GM19193 (cell line): ENCODE results near the gene ERCC6L.

Experiments used
- POLR2A ChIP-seq: IDR thresholded peaks from 4 replicates; pipeline ENCODE4 v1.6.1; 2011; ENCODE audit not compliant: insufficient read depth, insufficient read length; ENCODE audit errors: extremely low read depth

The ERCC6L gene

DNA sequence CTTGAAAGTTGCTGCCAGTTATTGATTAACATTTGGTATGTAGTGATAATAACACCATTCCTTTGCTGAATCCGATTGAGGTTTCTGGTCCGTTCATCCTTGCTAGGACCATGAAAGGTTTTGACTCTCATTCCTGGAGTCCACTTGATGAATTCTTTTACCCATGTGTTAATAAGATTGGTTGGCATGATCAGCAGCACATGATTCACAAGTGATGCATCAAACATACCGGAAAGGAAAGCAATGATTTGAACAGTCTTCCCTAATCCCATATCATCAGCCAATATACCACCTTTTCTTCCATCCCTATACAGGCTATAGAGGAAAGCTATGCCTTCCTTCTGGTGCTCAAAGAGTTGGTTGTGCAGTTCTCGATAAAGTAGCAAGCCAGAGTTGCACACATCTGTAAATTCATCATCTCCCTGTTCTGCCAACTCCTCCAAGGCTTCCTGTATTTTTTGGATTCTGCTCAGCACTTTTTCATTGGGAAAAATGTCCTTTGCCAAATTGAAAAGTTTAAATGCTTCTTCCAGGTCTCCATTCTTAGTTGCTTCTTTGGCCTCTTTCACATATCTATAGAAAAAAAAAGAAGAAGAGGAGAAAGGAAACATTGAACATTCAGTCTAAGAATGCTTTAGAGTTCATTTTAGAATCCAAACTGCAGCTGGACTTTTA lies 30.6 kb downstream of the ERCC6L start:
- TF ChIP-seq POLR2A = no peak

DNA sequence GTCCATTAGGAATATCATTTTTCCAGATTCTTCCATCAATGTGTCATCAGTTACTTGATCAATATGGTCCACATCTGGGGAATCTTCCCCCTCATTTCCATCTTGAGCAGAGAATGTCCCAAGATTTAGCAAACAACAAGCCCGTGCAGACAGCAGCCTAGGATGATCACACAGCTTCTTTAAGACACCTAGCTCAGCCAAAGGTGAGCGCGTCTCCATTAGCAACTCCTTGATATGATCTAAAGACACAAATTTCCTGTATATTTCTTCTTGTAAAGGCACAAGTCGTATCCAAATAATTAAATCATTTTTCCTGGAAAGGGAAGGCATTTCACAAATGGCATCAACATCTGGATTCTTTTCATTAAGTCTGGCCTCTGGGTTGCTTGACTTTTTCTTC lies 31.5 kb downstream of the ERCC6L start:
- no peak for TF ChIP-seq POLR2A

DNA sequence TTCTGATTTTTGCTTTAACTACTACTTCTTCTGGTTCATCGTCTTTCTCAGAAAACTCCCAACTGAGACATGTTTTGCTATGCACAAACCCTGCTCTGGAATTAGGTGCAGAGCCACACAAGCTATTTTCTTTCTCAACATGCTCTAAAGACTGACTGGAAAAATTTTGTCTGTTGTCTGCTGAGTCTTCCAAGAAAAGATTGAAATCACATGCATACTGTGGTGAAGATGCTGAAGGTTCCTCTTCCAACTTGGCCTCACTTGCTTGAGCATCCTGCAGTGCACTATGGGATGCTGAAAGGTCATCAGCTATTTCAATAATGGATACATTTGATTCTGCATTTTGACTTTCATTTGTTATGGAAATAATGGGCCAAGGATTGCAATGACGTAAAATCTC lies 33.1 kb downstream of the ERCC6L start:
- no peak for TF ChIP-seq POLR2A

DNA sequence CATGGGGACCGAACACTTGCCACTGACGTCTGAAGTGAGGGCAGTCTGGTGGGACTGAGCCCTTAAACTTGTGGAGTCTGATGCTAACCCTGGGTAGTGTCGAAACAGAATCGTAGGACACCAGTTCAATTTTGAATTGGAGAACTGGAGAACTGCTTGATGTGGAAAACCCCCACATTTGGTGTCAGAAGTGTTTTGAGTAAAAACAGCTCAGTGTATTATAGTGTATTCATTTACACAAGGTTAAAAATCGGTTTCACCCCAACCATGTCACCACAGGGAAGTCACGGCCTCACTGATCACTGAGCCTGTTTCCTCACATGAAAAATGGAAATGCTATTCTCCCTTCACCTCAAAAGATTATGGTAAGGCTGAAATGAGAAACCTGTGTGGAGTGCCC lies 35.4 kb downstream of the ERCC6L start:
- TF ChIP-seq POLR2A = no peak

DNA sequence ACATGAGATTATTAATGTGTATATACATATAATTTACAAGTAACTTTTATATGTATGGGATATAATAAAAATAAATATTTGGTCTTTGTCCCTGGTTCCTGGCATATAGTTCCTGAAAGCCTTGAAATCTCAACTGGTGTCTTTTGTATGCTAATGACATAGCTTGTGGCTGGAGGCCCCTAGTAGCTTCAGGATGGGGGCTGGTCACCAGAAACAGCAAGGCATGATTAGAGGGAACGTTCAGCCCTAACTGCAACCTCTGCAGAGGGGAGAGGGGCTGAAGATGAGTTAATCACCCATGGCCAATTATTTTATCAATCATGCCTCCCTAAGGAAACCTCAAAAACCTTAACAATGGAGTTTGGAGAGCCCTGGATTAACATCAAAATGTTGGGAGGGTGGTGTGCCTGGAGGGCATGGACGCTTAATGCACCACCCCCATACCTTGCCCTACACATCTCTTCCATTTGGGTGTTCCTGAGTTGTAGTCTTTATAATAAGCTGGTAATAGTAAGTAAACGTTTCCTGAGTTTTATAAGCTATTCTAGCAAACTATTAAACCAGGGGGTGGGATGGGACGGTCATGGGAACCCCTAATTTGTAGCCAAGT lies 35.9 kb downstream of the ERCC6L start:
- no peak for TF ChIP-seq POLR2A

DNA sequence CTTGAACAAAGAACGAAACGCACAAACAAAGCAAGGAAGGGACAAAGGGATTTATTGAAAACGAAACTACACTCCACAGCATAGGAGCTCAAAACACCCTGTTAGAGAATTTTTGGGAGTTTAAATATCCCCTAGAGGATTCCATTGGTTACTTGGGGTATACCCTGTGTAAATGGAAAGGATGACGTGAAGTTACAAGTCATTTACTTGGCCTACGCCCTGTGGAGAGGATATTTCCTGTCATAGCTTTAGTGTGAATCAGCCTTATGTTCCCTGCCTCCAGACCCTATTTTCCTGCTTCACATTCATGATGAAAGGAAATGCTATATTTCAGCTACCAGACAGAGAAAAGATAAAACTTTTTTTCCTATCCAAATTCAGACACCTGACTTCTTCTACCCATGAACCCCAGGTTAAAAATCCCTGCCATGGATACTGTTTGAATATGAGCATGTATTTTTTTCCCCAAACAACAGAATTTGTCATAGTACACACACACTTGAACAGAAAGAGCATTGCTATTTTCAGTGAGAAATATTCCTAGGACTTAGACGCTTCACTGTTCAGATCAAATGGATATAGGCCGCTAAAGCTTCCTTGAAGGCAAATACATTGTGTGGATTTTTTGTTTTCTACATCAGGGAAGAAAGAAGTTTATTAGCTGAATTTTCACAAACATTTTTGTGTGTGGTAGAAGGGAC lies 36.8 kb downstream of the ERCC6L start:
- TF ChIP-seq POLR2A = no peak

DNA sequence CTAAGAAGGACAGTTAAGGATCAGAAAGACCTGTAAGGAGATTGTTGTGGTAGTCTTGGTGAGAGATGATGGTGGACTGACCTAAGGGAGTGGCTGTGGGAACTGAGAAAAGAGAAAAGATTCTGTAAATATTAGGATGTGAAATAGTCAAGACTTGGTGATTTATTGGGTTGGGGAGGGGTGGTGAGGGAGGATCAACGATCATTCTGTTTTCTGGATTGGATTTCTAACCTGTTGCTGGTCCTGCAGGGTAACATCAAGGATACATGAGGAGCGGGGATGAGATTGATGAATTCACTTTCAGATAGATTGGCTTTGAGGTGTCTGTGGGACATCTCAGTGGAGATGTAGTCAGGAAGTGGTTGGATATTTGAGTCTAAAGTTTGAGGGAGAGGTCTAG lies 55.9 kb downstream of the ERCC6L start:
- TF ChIP-seq POLR2A = no peak

DNA sequence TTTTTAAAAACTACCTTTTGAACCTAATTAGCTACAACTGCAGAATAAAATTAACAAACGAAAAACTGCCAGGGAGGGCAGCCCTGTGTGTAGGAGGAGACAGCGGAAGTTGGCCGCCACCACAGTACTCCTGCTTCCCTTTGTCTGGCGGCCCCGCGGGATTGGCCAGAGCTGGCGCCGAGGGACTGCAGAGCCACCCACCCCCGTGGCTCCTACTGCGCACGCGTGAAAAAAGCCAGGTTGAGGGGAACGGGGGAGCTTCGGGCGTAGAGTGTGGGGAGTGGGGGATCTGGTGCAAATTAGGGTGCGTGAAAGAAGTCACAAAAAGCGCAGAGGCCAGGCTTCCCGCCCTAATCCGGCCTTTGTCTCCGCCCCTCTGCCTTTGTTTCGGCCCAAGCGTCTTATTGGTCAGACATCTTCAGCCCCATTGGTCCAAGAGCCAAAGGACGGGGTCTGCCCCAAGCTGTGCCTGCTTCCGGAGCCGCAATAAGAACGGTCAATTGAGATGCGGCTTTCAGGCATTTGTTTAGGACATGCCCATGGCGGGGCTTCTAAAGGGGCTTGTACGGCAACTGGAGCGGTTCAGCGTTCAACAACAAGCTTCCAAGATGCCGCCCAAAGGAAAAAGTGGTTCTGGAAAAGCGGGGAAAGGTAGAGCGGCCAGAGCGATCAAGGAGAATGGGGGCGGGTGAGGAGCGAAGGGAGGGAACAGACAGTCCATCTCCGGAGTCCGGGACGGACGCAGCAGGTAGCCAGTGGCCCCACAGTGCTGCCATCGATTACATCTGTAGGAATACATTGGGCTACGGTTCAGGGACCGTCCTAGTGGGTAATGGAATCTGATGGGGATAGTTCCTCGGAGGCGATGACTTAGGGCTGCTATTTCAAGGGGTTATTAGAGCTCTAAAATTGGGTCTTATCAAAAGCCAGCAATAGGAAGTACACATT lies 57.4 kb downstream of the ERCC6L start, which contains the start of gene PIN4:
PIN4 (plus strand) TSS at position 580 of the 948 bp plus-strand sequence; CDS start at position 609, 29 bp downstream.
- peak; percentile 57 for TF ChIP-seq POLR2A

DNA sequence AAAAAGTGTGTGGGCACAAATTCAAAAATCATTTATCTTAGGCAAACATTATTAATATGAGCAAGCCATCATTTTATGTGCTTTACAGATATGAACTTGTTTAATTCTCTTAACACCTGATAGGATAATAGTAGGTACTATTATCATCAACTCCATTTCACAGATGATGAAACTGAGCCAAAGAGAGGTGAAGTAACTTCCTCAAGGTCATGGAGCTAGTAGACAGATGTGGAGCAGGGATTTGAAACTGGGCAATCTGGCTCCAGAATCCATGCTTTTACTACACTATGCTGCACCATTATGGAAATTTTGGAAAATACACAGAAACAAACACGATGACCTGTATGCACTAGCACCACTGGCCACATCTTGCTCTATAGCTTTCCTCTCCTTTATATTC lies 58.3 kb downstream of the ERCC6L start:
- no peak for TF ChIP-seq POLR2A

DNA sequence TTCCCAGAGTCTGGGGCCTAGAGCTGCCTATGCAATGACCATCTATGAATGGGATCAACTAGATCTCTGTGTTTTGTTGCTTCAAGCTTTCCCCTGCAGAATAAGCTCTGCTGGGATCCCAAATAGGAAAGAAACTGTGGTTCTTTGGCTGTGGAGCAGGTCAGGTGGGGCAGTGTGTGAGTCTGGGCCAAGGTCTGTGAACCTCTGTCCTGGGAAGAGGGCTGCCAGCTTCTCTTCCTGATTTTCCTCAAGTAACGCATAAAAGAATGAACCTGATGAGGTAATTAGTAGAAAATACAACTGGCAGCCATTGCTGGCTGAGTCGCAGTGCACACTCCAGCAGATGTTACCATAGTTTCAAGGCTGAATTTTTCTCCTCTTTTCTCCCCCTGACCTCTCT lies 61.8 kb downstream of the ERCC6L start:
- TF ChIP-seq POLR2A = no peak

DNA sequence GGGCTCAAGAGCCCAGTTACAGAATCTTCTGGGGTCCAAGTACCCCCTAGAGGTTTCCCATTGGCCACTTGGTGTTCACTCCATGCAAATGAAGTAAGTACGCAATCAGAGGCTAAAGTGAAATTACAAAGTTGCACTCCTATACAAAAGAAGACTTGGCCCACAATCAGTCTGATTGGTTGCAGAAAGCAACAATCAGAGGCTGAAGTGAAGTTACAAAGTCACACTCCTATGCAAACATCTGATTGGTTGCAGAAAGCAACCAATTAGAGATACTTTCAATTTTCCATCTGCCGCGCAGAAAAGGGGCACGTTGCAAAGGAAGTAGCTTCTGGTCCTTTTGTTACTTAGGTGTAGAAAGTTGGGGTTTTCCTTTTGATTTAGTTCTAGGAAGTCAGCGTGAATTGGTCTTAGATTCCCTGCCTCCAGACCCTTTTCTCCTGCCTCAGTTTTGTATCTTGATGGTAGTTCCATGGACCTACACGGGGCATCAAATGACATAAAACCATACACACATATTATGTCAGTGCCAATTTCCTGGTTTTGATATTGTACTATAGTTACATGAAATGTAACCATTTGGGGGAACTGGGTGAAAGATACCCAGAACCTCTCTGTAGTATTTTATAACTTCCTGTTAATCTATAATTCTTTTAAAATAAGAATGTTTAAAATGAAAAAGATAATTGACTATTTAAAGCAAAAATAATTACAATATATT lies 69.7 kb downstream of the ERCC6L start:
- TF ChIP-seq POLR2A = no peak

DNA sequence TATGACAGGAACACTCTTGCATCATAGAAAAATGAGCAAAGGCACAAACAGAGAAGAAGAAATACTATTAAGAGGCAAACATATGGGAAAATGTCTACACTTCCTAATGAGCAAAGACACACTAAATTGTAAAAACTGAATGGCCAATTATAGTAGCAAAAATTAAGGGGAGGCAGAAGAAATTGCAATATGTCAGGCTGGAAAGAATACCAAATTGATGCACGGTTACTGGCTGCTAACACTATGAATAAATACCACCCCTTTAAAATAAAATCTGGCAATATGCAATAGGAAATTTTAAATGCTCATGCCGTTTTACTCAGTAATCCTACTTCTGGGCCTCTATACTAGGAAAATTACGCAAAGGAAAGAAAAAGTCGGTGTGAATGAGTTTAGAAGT lies 73.3 kb downstream of the ERCC6L start:
- no peak for TF ChIP-seq POLR2A

DNA sequence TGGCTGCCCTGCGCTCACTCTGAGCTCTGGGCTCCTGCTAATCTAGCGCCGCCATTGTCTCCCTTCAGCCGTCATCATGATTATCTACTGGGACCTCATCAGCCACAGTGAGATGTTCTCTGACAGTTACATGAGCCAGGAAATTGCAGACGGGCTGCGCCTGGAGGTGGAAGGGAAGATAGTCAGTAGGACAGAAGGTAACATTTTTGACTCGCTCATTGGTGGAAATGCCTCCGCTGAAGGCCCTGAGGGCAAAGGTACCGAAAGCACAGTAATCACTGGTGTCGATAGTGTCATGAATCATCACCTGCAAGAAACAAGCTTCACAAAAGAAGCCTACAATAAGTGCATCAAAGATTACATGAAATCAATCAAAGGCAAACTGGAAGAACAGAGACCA lies 79.1 kb downstream of the ERCC6L start:
- no peak for TF ChIP-seq POLR2A

DNA sequence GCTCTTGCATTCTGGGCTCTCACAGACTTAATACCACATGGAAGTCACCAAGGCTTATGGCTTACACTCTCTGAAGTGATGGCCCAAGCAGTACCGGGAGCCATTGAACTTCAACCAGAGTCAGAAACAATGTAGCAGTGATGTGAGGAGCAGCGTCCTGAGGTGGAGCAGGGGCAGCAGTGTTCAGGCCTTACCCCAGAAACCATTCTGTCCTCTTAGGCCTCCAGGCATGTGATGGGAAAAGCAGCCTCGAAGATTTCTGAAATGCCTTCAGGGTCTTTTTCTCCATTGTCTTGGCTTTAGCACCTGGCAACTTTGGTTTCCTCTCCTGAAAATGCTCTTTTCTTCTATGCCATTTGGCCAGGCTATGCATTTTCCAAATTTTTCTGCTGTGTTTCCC lies 80.1 kb downstream of the ERCC6L start:
- TF ChIP-seq POLR2A = no peak
